CD4-positive, alpha-beta T cell treated with Interleukin-12 subunit alpha and Interleukin-12 subunit beta, for 1 hour (primary cell): ENCODE measurements around the gene TOM1L2.
"Not testable (repeated sequence)": the region's sequence is repeated elsewhere in the genome, so short reads cannot be mapped to it uniquely, and the experiment has no call there.

Experiments
- DNase-seq: peaks from one replicate; pipeline ENCODE4 v3.0.0-alpha.2; 2020

The TOM1L2 gene

GRCh38 chr17:17970699-17971430, 1.3 kb downstream of the TOM1L2 start:
- DNase-seq, result no peak

GRCh38 chr17:17966399-17966798, 5.8 kb downstream of the TOM1L2 start:
- DNase-seq, result no peak

GRCh38 chr17:17965152-17965721, 7.0 kb downstream of the TOM1L2 start:
- no peak for DNase-seq

- no peak for DNase-seq
Observed at GRCh38 chr17:17964710-17965109, 7.5 kb downstream of the TOM1L2 start.

- no peak for DNase-seq
Observed at GRCh38 chr17:17963694-17964436, 8.3 kb downstream of the TOM1L2 start.

GRCh38 chr17:17963066-17963465, 9.1 kb downstream of the TOM1L2 start:
- no peak for DNase-seq

GRCh38 chr17:17960500-17961030, 11.6 kb downstream of the TOM1L2 start:
- no peak for DNase-seq

- peak; percentile 40 for DNase-seq
Observed at GRCh38 chr17:17959520-17960361, 12.5 kb downstream of the TOM1L2 start.

- no peak for DNase-seq
Observed at GRCh38 chr17:17958982-17959381, 13.2 kb downstream of the TOM1L2 start.

GRCh38 chr17:17957584-17957916, 14.7 kb downstream of the TOM1L2 start:
- no peak for DNase-seq

GRCh38 chr17:17955790-17956341, 16.3 kb downstream of the TOM1L2 start:
- not testable (repeated sequence) for DNase-seq

GRCh38 chr17:17954079-17954478, 18.1 kb downstream of the TOM1L2 start:
- DNase-seq, result no peak

- DNase-seq, result no peak
Observed at GRCh38 chr17:17952691-17953090, 19.5 kb downstream of the TOM1L2 start.

GRCh38 chr17:17951524-17951923, 20.7 kb downstream of the TOM1L2 start:
- no peak for DNase-seq

- no peak for DNase-seq
Observed at GRCh38 chr17:17950806-17951205, 21.4 kb downstream of the TOM1L2 start.

GRCh38 chr17:17950347-17950746, 21.9 kb downstream of the TOM1L2 start:
- DNase-seq, result no peak

- DNase-seq, result no peak
Observed at GRCh38 chr17:17947966-17948365, 24.2 kb downstream of the TOM1L2 start.

- no peak for DNase-seq
Observed at GRCh38 chr17:17947309-17947708, 24.9 kb downstream of the TOM1L2 start.

GRCh38 chr17:17946093-17946492, 26.1 kb downstream of the TOM1L2 start:
- no peak for DNase-seq

- no peak for DNase-seq
Observed at GRCh38 chr17:17944743-17945142, 27.5 kb downstream of the TOM1L2 start.

- no peak for DNase-seq
Observed at GRCh38 chr17:17944242-17944641, 28.0 kb downstream of the TOM1L2 start.

- no peak for DNase-seq
Observed at GRCh38 chr17:17943281-17943984, 28.8 kb downstream of the TOM1L2 start.
